ENCODE measurements around the gene FOLH1.
"Not testable (repeated sequence)": the region's sequence is repeated elsewhere in the genome, so short reads cannot be mapped to it uniquely, and the experiment has no call there.

FOLH1 gene

GRCh38 chr11:49196775-49197174 lies 11.6 kb downstream of the FOLH1 start:
- H2BK120ac ChIP-seq (ENCODE audit: low read depth, low read length); H3K14ac ChIP-seq (ENCODE audit: low read length in 2 of 2); H3K79me1 ChIP-seq (replicated peaks; ENCODE audit: low read length, poor library complexity, severe bottlenecking); H3K4ac ChIP-seq (ENCODE audit: low read depth in 1 of 2, low read length in 2 of 2); H3K9me3 ChIP-seq (ENCODE audit: control insufficient read depth, low read length); H3K23ac ChIP-seq (ENCODE audit: low read length in 2 of 2); H3K4me3 ChIP-seq (ENCODE audit: insufficient read depth in 1 of 2, low read depth in 1 of 2, low read length in 2 of 2); DNase-seq; H2AFZ ChIP-seq (ENCODE audit: low read depth, low read length); H3K18ac ChIP-seq (ENCODE audit: low read depth in 1 of 2, low read length in 2 of 2); H3K4me2 ChIP-seq (ENCODE audit: low read length, poor library complexity, severe bottlenecking); H2BK15ac ChIP-seq (ENCODE audit: low read depth, poor library complexity, severe bottlenecking); H3K27ac ChIP-seq (ENCODE audit: low read length, poor library complexity, severe bottlenecking); H4K8ac ChIP-seq (ENCODE audit: low read length); H2AK5ac ChIP-seq (ENCODE audit: low read length, severe bottlenecking); H3K4me1 ChIP-seq (ENCODE audit: control insufficient read depth, insufficient read depth, low read depth, low read length); H3K36me3 ChIP-seq (ENCODE audit: control insufficient read depth in 1 of 2, insufficient read depth in 2 of 2, low read depth in 1 of 2, low read length in 2 of 2); H2BK5ac ChIP-seq (ENCODE audit: low read depth, low read length, poor library complexity, severe bottlenecking); H3K27me3 ChIP-seq (ENCODE audit: control insufficient read depth in 1 of 2, insufficient read depth in 1 of 2, low read length in 2 of 2); H4K91ac ChIP-seq (ENCODE audit: low read length); H2BK12ac ChIP-seq (ENCODE audit: low read length in 2 of 2): not testable (repeated sequence)
- WGBS = no CpG with 5 or more reads among the region's 1 CpG
- peak overlapping the region; percentile 3 for H3K9ac ChIP-seq (ENCODE audit: low read length)

GRCh38 chr11:49196002-49196401 lies 12.4 kb downstream of the FOLH1 start:
- not testable (repeated sequence) for H4K91ac ChIP-seq (ENCODE audit: low read length); H2BK12ac ChIP-seq (ENCODE audit: low read length in 2 of 2); H3K79me1 ChIP-seq (replicated peaks; ENCODE audit: low read length, poor library complexity, severe bottlenecking); H3K27me3 ChIP-seq (ENCODE audit: control insufficient read depth in 1 of 2, insufficient read depth in 1 of 2, low read length in 2 of 2); DNase-seq; H2BK5ac ChIP-seq (ENCODE audit: low read depth, low read length, poor library complexity, severe bottlenecking); H3K9ac ChIP-seq (ENCODE audit: low read length); H3K4me2 ChIP-seq (ENCODE audit: low read length, poor library complexity, severe bottlenecking); H4K8ac ChIP-seq (ENCODE audit: low read length); H2BK15ac ChIP-seq (ENCODE audit: low read depth, poor library complexity, severe bottlenecking); H3K4me1 ChIP-seq (ENCODE audit: control insufficient read depth, insufficient read depth, low read depth, low read length); H3K23ac ChIP-seq (ENCODE audit: low read length in 2 of 2); H2AK5ac ChIP-seq (ENCODE audit: low read length, severe bottlenecking); H3K14ac ChIP-seq (ENCODE audit: low read length in 2 of 2); H3K4me3 ChIP-seq (ENCODE audit: insufficient read depth in 1 of 2, low read depth in 1 of 2, low read length in 2 of 2); H3K4ac ChIP-seq (ENCODE audit: low read depth in 1 of 2, low read length in 2 of 2); H3K18ac ChIP-seq (ENCODE audit: low read depth in 1 of 2, low read length in 2 of 2); H3K9me3 ChIP-seq (ENCODE audit: control insufficient read depth, low read length); H2AFZ ChIP-seq (ENCODE audit: low read depth, low read length); H2BK120ac ChIP-seq (ENCODE audit: low read depth, low read length); H3K36me3 ChIP-seq (ENCODE audit: control insufficient read depth in 1 of 2, insufficient read depth in 2 of 2, low read depth in 1 of 2, low read length in 2 of 2); H3K27ac ChIP-seq (ENCODE audit: low read length, poor library complexity, severe bottlenecking)
- whole genome bisulfite sequencing = 93% methylated on average over 3 of the region's 6 CpGs

GRCh38 chr11:49190287-49190686 lies 18.1 kb downstream of the FOLH1 start:
- not testable (repeated sequence) for H3K4me1 ChIP-seq (ENCODE audit: control insufficient read depth, insufficient read depth, low read depth, low read length); H3K36me3 ChIP-seq (ENCODE audit: control insufficient read depth in 1 of 2, insufficient read depth in 2 of 2, low read depth in 1 of 2, low read length in 2 of 2); H3K4me3 ChIP-seq (ENCODE audit: insufficient read depth in 1 of 2, low read depth in 1 of 2, low read length in 2 of 2); H2BK5ac ChIP-seq (ENCODE audit: low read depth, low read length, poor library complexity, severe bottlenecking); H4K8ac ChIP-seq (ENCODE audit: low read length); DNase-seq; H3K9me3 ChIP-seq (ENCODE audit: control insufficient read depth, low read length); H3K18ac ChIP-seq (ENCODE audit: low read depth in 1 of 2, low read length in 2 of 2); H3K14ac ChIP-seq (ENCODE audit: low read length in 2 of 2); H2AFZ ChIP-seq (ENCODE audit: low read depth, low read length); H3K23ac ChIP-seq (ENCODE audit: low read length in 2 of 2); H2BK120ac ChIP-seq (ENCODE audit: low read depth, low read length); H2AK5ac ChIP-seq (ENCODE audit: low read length, severe bottlenecking); H3K79me1 ChIP-seq (replicated peaks; ENCODE audit: low read length, poor library complexity, severe bottlenecking); H2BK15ac ChIP-seq (ENCODE audit: low read depth, poor library complexity, severe bottlenecking); H3K27me3 ChIP-seq (ENCODE audit: control insufficient read depth in 1 of 2, insufficient read depth in 1 of 2, low read length in 2 of 2); H3K27ac ChIP-seq (ENCODE audit: low read length, poor library complexity, severe bottlenecking); H3K4me2 ChIP-seq (ENCODE audit: low read length, poor library complexity, severe bottlenecking); H2BK12ac ChIP-seq (ENCODE audit: low read length in 2 of 2); H3K4ac ChIP-seq (ENCODE audit: low read depth in 1 of 2, low read length in 2 of 2); H4K91ac ChIP-seq (ENCODE audit: low read length); H3K9ac ChIP-seq (ENCODE audit: low read length)
- 50% methylated on average over 1 of the region's 2 CpGs for WGBS

GRCh38 chr11:49186225-49186624 lies 22.2 kb downstream of the FOLH1 start:
- H3K4me1 ChIP-seq (ENCODE audit: control insufficient read depth, insufficient read depth, low read depth, low read length); H4K8ac ChIP-seq (ENCODE audit: low read length); H2BK120ac ChIP-seq (ENCODE audit: low read depth, low read length); H3K36me3 ChIP-seq (ENCODE audit: control insufficient read depth in 1 of 2, insufficient read depth in 2 of 2, low read depth in 1 of 2, low read length in 2 of 2); H2AK5ac ChIP-seq (ENCODE audit: low read length, severe bottlenecking); H2AFZ ChIP-seq (ENCODE audit: low read depth, low read length); H3K79me1 ChIP-seq (replicated peaks; ENCODE audit: low read length, poor library complexity, severe bottlenecking); H3K9me3 ChIP-seq (ENCODE audit: control insufficient read depth, low read length); H3K27me3 ChIP-seq (ENCODE audit: control insufficient read depth in 1 of 2, insufficient read depth in 1 of 2, low read length in 2 of 2); H3K14ac ChIP-seq (ENCODE audit: low read length in 2 of 2); H2BK15ac ChIP-seq (ENCODE audit: low read depth, poor library complexity, severe bottlenecking); H3K4me3 ChIP-seq (ENCODE audit: insufficient read depth in 1 of 2, low read depth in 1 of 2, low read length in 2 of 2); H2BK5ac ChIP-seq (ENCODE audit: low read depth, low read length, poor library complexity, severe bottlenecking); H2BK12ac ChIP-seq (ENCODE audit: low read length in 2 of 2); H3K4ac ChIP-seq (ENCODE audit: low read depth in 1 of 2, low read length in 2 of 2); H3K4me2 ChIP-seq (ENCODE audit: low read length, poor library complexity, severe bottlenecking); H4K91ac ChIP-seq (ENCODE audit: low read length); DNase-seq; H3K18ac ChIP-seq (ENCODE audit: low read depth in 1 of 2, low read length in 2 of 2); H3K23ac ChIP-seq (ENCODE audit: low read length in 2 of 2); H3K9ac ChIP-seq (ENCODE audit: low read length); H3K27ac ChIP-seq (ENCODE audit: low read length, poor library complexity, severe bottlenecking): not testable (repeated sequence)
- WGBS = no CpG with 5 or more reads among the region's 2 CpGs
